GM12878 (cell line): Measurements from ENCODE around the gene ADAM10.

Experiments used
- MYB ChIP-seq: fragments of 150-350 bp; IDR thresholded peaks from 2 replicates; pipeline ENCODE4 v1.6.1; 2014; ENCODE audit warnings: mild to moderate bottlenecking, low read depth, low read length, borderline replicate concordance
- SKIL ChIP-seq: fragments of 450-650 bp; IDR thresholded peaks from 2 replicates; pipeline ENCODE4 v1.6.1; 2017; ENCODE audit warnings: mild to moderate bottlenecking, low read depth, inconsistent platforms; ENCODE audit not compliant: poor library complexity, severe bottlenecking
- TF ChIP-seq, protein P1 (sequence below), 3 experiments: IDR thresholded peaks in 2 of 3; conservative IDR thresholded peaks in 1 of 3; 2 replicates each; pipeline ENCODE4 v1.5.1; 2011; ENCODE audit warnings: low read depth in 3 of 3, low read length in 3 of 3, mild to moderate bottlenecking in 3 of 3, control low read depth in 2 of 3, moderate library complexity in 2 of 3, inconsistent platforms in 1 of 3, mixed read lengths in 1 of 3; ENCODE audit not compliant: control insufficient read depth in 2 of 3, insufficient read depth in 1 of 3; ENCODE audit errors: extremely low read depth in 1 of 3
- TF ChIP-seq, protein P2 (sequence below): IDR thresholded peaks from 2 replicates; pipeline ENCODE4 v1.6.1; 2011; ENCODE audit warnings: borderline replicate concordance, low read depth, mild to moderate bottlenecking, moderate library complexity, mixed read lengths, low read length; ENCODE audit not compliant: insufficient read depth; ENCODE audit errors: extremely low read length

GRCh38 chr15:58752716-58753115, 3.2 kb upstream of the ADAM10 start:
- TF ChIP-seq SKIL (no peak), MYB (no peak)
- TF ChIP-seq, protein P1, sequence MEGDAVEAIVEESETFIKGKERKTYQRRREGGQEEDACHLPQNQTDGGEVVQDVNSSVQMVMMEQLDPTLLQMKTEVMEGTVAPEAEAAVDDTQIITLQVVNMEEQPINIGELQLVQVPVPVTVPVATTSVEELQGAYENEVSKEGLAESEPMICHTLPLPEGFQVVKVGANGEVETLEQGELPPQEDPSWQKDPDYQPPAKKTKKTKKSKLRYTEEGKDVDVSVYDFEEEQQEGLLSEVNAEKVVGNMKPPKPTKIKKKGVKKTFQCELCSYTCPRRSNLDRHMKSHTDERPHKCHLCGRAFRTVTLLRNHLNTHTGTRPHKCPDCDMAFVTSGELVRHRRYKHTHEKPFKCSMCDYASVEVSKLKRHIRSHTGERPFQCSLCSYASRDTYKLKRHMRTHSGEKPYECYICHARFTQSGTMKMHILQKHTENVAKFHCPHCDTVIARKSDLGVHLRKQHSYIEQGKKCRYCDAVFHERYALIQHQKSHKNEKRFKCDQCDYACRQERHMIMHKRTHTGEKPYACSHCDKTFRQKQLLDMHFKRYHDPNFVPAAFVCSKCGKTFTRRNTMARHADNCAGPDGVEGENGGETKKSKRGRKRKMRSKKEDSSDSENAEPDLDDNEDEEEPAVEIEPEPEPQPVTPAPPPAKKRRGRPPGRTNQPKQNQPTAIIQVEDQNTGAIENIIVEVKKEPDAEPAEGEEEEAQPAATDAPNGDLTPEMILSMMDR (IDR thresholded peaks at IDR 0.05 in 2 of 3, conservative IDR thresholded peaks at IDR 0.05 in 1 of 3; ENCODE audit: control insufficient read depth in 2 of 3, extremely low read depth in 1 of 3, insufficient read depth in 1 of 3, low read depth in 3 of 3, low read length in 3 of 3), result no peak
- TF ChIP-seq, protein P2, sequence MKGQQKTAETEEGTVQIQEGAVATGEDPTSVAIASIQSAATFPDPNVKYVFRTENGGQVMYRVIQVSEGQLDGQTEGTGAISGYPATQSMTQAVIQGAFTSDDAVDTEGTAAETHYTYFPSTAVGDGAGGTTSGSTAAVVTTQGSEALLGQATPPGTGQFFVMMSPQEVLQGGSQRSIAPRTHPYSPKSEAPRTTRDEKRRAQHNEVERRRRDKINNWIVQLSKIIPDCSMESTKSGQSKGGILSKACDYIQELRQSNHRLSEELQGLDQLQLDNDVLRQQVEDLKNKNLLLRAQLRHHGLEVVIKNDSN, result no peak
